Left renal pelvis (tissue), 4 donors: ENCODE measurements around the gene ELAPOR2. TPM values are rescaled to one million over a fixed set of nuclear protein-coding genes. Genes with fewer than 3 reads are reported as not detected.
"Not testable (repeated sequence)": the region's sequence is repeated elsewhere in the genome, so short reads cannot be mapped to it uniquely, and the experiment has no call there.

Experiments
- DNase-seq, 4 donors: peaks; one replicate each; pipeline ENCODE4 v3.0.0-alpha.2; 2013; ENCODE audit warnings: low read depth in 4 of 4, low spot score in 3 of 4
- polyA plus RNA-seq, 4 donors: library from polyadenylated mRNA; unstranded; fragments of 120-200 nt; gene quantifications; one replicate each; pipeline ENCODE4 v1.2.1, GENCODE V29; 2013; ENCODE audit not compliant: insufficient read length in 4 of 4

Gene ELAPOR2
- polyA plus RNA-seq, 4 donors = 2.9 to 7.7 (median 6.9) TPM

- DNase-seq = no peak
These were observed 10.6 kb downstream of the ELAPOR2 start for GRCh38 chr7:87048839-87049238.

DNA sequence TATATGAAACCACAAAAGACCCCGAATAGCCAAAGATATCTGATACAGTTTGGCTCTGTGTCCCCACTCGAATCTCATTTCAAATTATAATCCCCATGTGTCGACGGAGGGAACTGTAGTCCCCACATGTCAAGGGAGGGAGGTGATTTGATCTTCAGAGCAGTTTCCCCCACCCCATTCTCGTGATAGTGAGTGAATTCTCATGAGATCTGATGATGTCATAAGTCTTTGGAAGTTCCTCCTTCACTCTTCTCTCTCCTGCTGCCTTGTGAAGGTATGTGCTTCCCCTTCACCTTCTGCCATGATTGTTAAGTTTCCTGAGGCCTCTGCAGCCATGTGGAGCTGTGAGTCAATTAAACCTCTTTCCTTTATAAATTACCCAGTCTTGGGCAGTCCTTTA, 13.0 kb downstream of the ELAPOR2 start:
- no peak for DNase-seq

- DNase-seq = not testable (repeated sequence)
These were observed 14.7 kb downstream of the ELAPOR2 start for GRCh38 chr7:87044713-87045112.

DNA sequence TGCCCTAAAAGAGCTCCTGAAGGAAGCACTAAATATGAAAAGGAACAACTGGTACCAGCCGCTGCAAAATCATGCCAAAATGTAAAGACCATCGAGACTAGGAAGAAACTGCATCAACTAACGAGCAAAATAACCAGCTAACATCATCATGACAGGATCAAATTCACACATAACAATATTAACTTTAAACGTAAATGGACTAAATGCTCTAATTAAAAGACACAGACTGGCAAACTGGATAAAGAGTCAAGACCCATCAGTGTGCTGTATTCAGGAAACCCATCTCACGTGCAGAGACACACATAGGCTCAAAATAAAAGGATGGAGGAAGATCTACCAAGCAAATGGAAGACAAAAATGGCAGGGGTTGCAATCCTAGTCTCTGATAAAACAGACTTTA, 17.9 kb downstream of the ELAPOR2 start:
- not testable (repeated sequence) for DNase-seq

DNA sequence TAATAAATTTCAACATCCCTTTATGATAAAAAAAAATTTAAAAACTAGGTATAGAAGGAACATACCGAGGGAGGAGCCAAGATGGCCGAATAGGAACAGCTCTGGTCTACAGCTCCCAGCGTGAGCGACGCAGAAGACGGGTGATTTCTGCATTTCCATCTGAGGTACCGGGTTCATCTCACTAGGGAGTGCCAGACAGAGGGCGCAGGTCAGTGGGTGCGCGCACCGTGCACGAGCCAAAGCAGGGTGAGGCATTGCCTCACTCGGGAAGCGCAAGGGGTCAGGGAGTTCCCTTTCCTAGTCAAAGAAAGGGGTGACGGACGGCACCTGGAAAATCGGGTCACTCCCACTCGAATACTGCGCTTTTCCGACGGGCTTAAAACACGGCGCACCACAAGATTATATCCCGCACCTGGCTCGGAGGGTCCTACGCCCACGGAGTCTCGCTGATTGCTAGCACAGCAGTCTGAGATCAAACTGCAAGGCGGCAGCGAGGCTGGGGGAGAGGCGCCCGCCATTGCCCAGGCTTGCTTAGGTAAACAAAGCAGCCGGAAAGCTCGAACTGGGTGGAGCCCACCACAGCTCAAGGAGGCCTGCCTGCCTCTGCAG, 19.7 kb downstream of the ELAPOR2 start:
- not testable (repeated sequence) for DNase-seq

- no peak for DNase-seq
These were observed 20.3 kb downstream of the ELAPOR2 start for GRCh38 chr7:87038993-87039690.

GRCh38 chr7:87036985-87037384, 22.5 kb downstream of the ELAPOR2 start:
- DNase-seq = no peak

- DNase-seq = no peak
These were observed 26.7 kb downstream of the ELAPOR2 start for GRCh38 chr7:87032604-87033339.

DNA sequence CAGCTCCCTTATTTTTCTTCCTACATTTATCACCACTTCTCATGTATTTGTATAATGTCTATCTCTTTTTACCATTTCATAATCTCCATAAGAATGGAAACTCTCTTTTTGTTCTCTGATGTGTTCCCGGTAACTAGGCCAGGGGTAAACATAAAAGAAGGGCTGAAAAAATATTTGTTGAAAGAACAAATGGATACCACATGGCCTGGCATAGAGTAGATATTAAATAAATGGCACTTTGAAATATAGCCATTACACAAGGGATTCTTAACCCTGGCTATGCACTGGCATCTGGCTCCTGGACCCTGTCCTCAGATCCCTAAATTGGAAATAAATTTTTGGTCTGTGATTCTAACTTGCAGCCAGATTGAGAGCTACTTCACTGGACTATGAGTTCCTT, 30.4 kb downstream of the ELAPOR2 start:
- no peak for DNase-seq

- DNase-seq = no peak
These were observed 30.8 kb downstream of the ELAPOR2 start for GRCh38 chr7:87028636-87029035.

GRCh38 chr7:87027900-87028299, 31.6 kb downstream of the ELAPOR2 start:
- no peak for DNase-seq

GRCh38 chr7:87021285-87021684, 38.2 kb downstream of the ELAPOR2 start:
- no peak for DNase-seq

- DNase-seq = no peak
These were observed 42.8 kb downstream of the ELAPOR2 start for GRCh38 chr7:87016606-87017005.

- DNase-seq = no peak
These were observed 45.6 kb downstream of the ELAPOR2 start for GRCh38 chr7:87013840-87014190.

- no peak for DNase-seq
These were observed 46.2 kb downstream of the ELAPOR2 start for GRCh38 chr7:87013136-87013839.

Other genes with a start within 250 kb of the ELAPOR2 start
- gene DMTF1, start 92.8 kb upstream of the ELAPOR2 start, polyA plus RNA-seq = 100 to 1,000 TPM; 138 to 236 (median 167) TPM
- gene TMEM243, start 160.1 kb upstream of the ELAPOR2 start, polyA plus RNA-seq = 10 to 100 TPM; 31.5 to 47.2 (median 39.7) TPM